GM23338 (cell line): ENCODE data around the gene APOC1.

Experiments used
- REST ChIP-seq: IDR thresholded peaks from one replicate; pipeline ENCODE4 v1.6.1; 2018; ENCODE audit warnings: antibody characterized with exemption; ENCODE audit not compliant: unreplicated experiment
- TF ChIP-seq, protein P1 (sequence below), 2 experiments: fragments of 200-600 bp in 1 of 2; sonication (generic) in 1 of 2; conservative IDR thresholded peaks; 2 replicates each; pipeline versions ENCODE4 v1.5.1 to v1.6.1; 2016 to 2017; ENCODE audit warnings: antibody characterized with exemption in 2 of 2, low read depth in 2 of 2, mild to moderate bottlenecking in 2 of 2, moderate library complexity in 1 of 2

- no peak for TF ChIP-seq REST
- TF ChIP-seq, protein P1, sequence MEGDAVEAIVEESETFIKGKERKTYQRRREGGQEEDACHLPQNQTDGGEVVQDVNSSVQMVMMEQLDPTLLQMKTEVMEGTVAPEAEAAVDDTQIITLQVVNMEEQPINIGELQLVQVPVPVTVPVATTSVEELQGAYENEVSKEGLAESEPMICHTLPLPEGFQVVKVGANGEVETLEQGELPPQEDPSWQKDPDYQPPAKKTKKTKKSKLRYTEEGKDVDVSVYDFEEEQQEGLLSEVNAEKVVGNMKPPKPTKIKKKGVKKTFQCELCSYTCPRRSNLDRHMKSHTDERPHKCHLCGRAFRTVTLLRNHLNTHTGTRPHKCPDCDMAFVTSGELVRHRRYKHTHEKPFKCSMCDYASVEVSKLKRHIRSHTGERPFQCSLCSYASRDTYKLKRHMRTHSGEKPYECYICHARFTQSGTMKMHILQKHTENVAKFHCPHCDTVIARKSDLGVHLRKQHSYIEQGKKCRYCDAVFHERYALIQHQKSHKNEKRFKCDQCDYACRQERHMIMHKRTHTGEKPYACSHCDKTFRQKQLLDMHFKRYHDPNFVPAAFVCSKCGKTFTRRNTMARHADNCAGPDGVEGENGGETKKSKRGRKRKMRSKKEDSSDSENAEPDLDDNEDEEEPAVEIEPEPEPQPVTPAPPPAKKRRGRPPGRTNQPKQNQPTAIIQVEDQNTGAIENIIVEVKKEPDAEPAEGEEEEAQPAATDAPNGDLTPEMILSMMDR (conservative IDR thresholded peaks at IDR 0.05; ENCODE audit: low read depth in 2 of 2), result no peak
Measured at GRCh38 chr19:44869733-44870470, 44.5 kb upstream of the APOC1 start.
